UCSD-AML1 (cell line): ENCODE results near the gene MAP3K15.
A peak's percentile ranks its signal among the peaks of the same experiment; 100 is the strongest.
"Not testable (repeated sequence)": the region's sequence is repeated elsewhere in the genome, so short reads cannot be mapped to it uniquely, and the experiment has no call there.

Experiments used
- DNase-seq: peaks from one replicate; lab custom pipeline; 2025; ENCODE audit not compliant: unreplicated experiment; lab: John Stamatoyannopoulos, UW

MAP3K15 gene

DNA sequence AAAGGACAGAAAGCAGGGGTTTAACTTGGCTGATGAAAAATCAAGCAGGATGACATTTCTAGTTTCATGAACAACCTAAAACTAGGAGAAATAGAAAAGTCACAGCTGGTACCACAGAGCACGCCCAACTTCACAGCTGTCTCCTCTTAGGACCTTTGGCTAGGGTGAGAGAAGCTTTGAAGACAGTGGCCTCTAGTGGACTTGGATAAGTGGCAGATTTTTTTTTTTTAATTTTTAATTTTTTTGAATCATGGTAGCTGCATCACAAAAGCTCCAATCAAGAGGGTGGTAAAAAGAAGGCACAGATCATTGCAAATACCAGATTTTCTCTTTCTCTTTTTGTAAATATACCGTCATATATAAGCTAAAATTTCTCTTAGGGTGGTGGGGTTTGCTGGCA lies 20.2 kb upstream of the MAP3K15 start:
- DNase-seq = no peak

DNA sequence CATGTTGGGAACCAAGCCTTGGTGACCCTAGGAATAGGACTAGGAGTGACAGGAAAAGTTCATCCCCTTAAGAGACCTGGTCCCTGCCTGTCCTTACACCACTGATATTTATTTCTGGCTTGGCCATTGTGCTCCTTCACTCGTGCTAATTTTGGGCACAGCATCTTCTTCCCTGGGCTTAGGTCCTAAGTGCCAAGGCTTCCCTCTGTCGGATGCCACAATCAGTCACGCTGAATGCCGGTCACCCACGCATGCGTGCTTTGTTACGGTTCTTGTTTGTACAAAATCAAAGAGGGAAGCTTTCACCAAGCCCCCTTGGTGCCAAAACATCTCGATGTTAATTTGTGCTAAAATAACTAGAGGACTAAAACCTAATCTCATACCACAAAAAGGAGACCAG lies 17.4 kb upstream of the MAP3K15 start:
- DNase-seq = no peak

DNA sequence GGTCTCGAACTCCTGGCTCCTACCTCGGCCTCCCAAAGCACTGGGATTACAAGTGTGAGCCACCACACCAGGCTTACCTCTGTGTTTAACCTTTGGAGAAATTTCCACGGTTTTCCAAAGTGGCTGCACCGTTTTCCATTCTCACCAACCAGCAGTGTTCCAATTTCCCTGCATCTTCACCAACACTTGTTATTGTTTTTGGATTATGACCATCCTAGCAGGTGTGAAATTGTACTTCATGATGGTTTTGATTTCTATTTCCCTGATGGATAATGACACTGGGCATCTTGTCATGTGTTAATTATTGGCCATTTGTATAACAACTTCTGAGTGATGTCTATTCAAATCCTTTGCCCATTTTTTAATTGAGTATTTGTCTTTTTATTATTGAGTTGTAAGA lies 2.7 kb upstream of the MAP3K15 start:
- DNase-seq = no peak

- no peak for DNase-seq
Measured at GRCh38 chrX:19515615-19516105, 352 bp upstream of the MAP3K15 start.

- DNase-seq = no peak
Measured at GRCh38 chrX:19513383-19513782, 1.9 kb downstream of the MAP3K15 start.

- no peak for DNase-seq
Measured at GRCh38 chrX:19512961-19513360, 2.3 kb downstream of the MAP3K15 start.

DNA sequence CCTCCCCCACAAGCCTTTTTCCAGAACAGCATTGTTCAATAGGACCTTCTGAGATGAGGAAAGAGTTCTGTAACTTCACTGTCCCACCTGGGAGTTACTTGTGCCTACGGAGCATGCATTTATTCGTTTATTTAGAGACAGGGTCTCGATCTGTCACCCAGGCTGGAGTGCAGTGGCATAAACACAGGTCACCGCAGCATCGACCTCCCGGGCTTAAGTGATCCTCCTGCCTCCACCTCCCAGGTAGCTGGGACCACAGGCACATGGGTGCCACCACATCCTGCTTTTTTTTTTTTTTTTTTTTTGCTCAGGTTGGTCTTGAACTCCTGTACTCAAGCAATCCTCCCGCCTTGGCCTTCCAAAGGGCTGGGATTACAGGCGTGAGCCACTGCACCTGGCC lies 2.9 kb downstream of the MAP3K15 start:
- no peak for DNase-seq

DNA sequence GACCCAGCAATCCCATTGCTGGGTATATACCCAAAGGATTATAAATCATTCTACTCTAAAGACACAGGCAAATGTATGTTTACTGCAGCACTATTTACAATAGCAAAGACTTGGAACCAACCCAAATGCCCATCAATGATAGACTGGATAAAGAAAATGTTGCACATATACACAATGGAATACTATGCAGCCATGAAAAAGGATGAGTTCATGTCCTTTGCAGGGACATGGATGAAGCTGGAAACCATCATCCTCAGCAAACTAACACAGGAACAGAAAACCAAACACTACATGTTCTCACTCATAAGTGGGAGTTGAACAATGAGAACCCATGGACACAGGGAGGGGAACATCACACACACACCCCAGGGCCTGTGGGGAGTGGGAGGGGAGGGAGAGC lies 3.5 kb downstream of the MAP3K15 start:
- not testable (repeated sequence) for DNase-seq

DNA sequence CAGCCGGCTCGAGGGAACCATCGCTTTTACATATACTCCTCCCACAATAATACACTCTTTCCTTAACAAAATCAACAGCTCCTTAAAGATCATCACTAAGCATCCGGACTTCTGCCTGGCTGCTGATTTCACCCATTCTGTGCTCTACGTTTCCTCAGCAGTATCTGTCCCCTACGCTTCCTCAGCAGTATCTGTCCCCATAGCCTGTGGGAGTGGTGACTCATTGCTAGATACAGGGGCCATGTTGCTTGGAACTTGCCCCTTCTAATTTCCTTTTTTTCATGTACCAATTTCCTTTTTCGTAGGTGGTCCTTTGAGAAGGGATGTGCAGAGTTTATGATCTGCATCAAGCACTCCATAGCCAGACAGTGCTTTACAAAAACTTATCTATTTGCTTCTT lies 18.6 kb downstream of the MAP3K15 start:
- DNase-seq = no peak

GRCh38 chrX:19487520-19488200 lies 27.6 kb downstream of the MAP3K15 start:
- no peak for DNase-seq

DNA sequence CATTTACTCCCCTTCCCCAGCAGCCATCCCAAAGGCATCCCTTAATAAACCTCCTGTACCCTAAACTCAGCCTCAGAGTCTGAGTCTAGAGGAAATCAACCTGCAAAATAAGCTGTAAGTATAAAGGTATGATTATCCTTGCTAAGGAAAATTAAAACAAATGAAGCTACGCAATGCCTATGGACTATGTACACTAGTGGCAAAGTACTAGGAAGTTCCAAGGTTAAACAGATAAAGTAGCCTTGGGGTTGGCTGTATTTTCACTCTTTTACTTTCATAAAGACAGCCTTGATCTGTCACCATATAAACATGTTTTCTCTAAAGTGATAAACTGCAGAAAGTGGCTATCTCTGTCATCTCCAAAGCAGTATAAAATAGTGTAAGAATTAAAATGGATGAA lies 35.9 kb downstream of the MAP3K15 start:
- DNase-seq = no peak

GRCh38 chrX:19468383-19468782 lies 46.9 kb downstream of the MAP3K15 start:
- DNase-seq = not testable (repeated sequence)

- DNase-seq = no peak
Measured at GRCh38 chrX:19462879-19463278, 52.4 kb downstream of the MAP3K15 start.

GRCh38 chrX:19462231-19462630 lies 53.1 kb downstream of the MAP3K15 start:
- DNase-seq = no peak

DNA sequence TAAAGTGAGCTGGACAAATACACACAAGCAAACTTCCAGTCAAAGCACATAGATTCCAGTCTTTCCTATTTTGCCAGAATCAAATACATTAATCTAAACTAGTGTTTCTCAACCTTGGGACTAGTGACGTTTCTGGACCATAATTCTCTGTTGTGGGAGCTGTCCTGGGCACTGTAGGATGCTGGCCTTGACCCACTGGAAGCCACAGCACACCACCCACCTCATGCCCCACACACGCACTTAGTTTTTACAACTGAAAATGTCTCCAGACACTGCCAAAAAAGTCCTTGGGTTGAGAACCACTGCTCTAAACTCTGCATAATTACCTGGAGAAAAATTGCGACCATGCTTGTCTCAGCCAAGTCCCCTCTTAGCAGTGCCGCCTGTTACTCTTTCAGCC lies 57.6 kb downstream of the MAP3K15 start:
- DNase-seq = no peak

DNA sequence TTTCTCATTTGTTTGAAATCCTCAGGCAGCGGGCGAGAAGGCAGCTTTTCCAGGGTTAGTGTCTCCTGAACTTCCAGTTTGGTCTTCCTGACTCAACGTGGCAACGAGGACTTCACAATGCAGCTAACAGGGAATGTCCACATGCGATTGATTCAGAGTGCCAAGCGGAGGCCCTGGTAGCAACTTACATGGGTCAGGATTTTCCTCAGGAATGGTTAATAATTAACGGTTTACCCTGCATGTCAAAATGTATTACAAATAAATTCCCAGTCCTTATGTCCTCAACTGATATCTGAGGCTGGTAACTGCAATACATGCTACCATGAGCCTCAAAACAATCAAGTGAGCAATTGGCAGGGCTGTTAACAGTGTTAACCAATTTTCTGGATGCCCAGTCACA lies 67.2 kb downstream of the MAP3K15 start:
- no peak for DNase-seq

DNA sequence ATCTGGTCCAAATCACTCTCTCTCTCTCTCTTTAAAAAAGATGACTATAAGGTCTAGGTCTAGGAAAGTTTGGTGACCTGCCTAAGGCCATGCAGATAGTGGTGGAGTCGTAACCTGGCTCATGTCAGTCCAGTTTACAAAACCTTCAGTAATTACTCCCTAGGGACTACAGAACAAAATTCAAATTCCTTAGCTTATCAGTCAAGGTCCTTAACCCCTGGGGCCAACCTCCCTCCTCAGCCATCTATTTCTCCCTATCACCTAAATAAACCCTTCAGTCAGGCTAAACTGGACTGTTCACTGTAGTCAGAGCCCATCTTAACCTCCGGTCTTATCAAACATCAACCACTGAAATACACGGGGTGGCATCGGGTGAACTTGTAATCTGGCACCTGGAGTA lies 68.9 kb downstream of the MAP3K15 start:
- DNase-seq = no peak

DNA sequence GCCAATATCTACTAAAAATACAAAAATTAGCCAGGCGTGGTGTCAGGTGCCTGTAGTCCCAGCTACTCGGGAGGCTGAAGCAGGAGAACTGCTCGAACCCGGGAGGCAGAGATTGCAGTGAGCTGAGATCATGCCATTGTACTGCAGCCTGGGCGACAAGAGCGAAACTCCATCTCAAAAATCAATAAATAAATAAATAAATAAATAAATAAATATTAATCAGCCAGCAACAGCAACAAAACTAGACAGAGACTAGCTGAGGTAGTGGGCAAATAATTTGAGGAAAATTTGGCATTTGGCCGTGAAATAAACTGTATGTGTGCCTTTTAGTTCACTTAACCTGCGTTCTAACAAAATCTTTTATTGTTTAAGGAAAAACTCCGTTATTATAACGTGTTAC lies 69.5 kb downstream of the MAP3K15 start:
- not testable (repeated sequence) for DNase-seq

GRCh38 chrX:19443869-19444526 lies 71.3 kb downstream of the MAP3K15 start:
- no peak for DNase-seq

DNA sequence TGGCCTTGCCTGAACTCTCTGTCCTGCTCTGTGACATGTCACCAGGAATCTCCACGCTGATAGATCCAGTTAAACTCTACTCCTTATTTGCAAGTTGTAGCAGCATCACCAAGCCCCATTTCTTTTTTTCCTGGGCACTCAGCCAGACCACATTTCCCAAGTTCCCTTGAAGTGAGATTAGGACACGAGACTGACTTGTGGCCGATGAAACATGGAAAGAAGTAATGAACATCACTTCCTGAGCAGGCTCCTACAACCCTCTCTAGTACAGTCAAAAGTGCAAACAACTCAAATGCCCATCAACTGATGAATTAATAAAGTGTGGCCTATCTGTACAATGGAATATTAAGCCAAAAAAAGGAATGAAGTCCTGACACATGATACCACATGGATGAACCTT lies 74.6 kb downstream of the MAP3K15 start:
- peak; percentile 27 for DNase-seq

- not testable (repeated sequence) for DNase-seq
Measured at GRCh38 chrX:19422661-19423060, 92.6 kb downstream of the MAP3K15 start.

DNA sequence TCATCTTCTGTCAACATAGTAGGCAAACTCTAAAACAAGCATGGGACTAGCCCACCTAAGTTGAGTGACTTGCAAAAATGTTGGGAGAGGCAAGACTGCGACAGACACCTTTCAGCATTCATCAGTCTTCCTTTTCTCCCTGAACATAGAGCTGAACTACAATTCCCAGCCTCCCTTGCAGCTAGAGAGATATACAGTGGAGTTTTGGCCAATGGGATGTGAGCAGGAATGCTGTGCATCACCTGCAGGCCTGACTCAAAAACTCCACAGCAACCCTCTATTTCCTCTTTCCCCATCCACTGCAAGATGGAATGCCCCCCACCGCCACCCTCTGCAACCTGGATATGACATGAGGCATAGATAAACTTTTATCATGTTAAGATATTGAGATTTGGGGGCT lies 105.0 kb downstream of the MAP3K15 start:
- DNase-seq = no peak

- no peak for DNase-seq
Measured at GRCh38 chrX:19403696-19404095, 111.6 kb downstream of the MAP3K15 start.
